ENCODE data around the gene TNFRSF13B. TPM values are rescaled to one million over a fixed set of nuclear protein-coding genes. Genes with fewer than 3 reads are reported as not detected.

TNFRSF13B gene
- total RNA-seq, 3 donors from 2014 or later: 0.38 to 1.4 (median 0.98) TPM

DNA sequence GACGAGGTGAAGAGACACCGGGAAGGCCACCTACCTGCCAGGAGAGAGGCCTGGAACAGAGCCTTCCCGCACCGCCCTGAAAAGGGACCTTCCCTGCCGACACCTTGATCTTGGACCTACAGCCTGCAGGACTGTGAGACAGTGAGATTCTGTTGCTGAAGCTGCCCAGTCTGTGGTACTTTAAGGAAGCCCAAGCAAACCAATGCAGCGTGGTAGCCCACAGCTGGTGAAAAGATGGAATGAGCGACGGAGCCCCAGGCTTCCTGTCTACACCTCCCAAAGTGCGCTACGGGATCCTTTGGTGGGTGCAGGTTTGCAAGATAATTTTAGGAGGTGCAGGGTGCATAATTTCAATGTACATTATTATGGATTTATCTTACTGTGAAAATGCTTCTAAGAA lies 33.9 kb downstream of the TNFRSF13B start:
- Histone ChIP-seq H3K4me3 (no peak overlapping the region), H3K36me3 (ENCODE audit: low read depth) (no peaks in the 10 kb centered on the region), H3K9me3 (no peaks in the 10 kb centered on the region), H3K4me1 (ENCODE audit: low read depth) (no peaks in the 10 kb centered on the region)
- ATAC-seq (no peak), DNase-seq (no peak)
- intact Hi-C loops (cut with DNase I, micrococcal nuclease): no loop called here
- TF ChIP-seq, protein P1, sequence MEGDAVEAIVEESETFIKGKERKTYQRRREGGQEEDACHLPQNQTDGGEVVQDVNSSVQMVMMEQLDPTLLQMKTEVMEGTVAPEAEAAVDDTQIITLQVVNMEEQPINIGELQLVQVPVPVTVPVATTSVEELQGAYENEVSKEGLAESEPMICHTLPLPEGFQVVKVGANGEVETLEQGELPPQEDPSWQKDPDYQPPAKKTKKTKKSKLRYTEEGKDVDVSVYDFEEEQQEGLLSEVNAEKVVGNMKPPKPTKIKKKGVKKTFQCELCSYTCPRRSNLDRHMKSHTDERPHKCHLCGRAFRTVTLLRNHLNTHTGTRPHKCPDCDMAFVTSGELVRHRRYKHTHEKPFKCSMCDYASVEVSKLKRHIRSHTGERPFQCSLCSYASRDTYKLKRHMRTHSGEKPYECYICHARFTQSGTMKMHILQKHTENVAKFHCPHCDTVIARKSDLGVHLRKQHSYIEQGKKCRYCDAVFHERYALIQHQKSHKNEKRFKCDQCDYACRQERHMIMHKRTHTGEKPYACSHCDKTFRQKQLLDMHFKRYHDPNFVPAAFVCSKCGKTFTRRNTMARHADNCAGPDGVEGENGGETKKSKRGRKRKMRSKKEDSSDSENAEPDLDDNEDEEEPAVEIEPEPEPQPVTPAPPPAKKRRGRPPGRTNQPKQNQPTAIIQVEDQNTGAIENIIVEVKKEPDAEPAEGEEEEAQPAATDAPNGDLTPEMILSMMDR (IDR thresholded peaks at IDR 0.05): no peak

DNA sequence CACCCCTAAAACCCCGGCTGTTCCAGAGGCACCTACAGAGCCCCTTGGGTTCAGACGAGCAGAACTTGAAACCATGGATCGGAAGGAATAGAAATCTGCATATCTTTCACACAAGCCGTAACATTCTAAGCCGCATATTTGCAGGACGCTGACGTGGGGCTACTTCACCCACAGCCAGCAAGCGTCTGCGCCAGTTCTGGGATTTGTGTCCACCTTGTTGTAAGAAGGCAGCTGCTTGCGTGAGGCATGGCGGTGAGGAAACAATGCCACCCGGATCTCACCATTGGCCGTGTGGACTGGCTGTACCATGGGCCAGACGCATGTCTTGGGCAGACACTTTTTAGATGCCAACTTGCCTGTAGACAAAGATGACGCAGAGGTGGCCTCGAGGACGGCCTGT lies 34.5 kb downstream of the TNFRSF13B start:
- no peaks in the 10 kb centered on the region for H3K9me3 ChIP-seq
- intact Hi-C loops (cut with DNase I, micrococcal nuclease): no loop called here
- H3K4me1 ChIP-seq (ENCODE audit: low read depth): no peaks in the 10 kb centered on the region
- no peaks in the 10 kb centered on the region for H3K36me3 ChIP-seq (ENCODE audit: low read depth)
- DNase-seq (no peak), ATAC-seq (no peak)
- no peak overlapping the region for H3K4me3 ChIP-seq
- TF ChIP-seq, protein P1 (IDR thresholded peaks at IDR 0.05): no peak

DNA sequence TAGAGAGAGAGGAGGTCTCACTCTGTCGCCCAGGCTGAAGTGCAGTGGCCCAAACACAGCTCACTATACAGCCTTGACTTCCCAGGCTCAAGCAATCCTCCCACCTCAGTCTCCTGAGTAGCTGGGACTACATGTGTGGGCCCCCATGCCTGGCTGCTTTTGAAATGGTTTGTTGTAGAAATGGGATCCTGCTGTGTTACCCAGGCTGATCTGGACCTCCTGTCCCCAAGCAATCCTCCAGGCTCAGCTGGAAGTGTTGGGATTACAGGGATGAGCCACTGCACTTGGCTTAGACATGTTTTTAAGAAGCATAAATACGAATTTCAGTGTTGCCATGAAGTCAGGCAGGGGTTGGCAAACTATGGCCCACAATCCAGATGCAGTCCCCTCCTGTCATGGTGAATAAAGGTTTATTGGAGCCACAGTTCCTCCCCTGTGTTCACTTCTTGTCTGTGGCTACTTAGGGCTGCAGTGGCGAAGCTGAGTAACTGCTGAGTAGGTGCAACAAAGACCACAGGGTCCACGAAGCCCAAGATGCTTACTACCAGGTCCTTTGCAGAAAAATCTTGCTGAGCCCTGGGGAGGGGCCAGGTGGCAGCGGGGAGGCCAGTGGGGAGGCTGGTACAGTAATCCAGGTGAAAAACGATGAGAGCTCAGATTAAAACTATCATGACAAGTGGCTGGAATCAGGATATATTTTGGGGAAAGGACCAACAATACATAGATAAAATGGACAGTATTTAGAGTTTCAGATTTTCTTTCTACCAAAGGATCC lies 35.2 kb downstream of the TNFRSF13B start:
- DNase-seq (no peak), ATAC-seq (no peak)
- Histone ChIP-seq H3K9me3 (no peaks in the 10 kb centered on the region), H3K36me3 (ENCODE audit: low read depth) (no peaks in the 10 kb centered on the region), H3K4me1 (ENCODE audit: low read depth) (no peaks in the 10 kb centered on the region), H3K4me3 (no peak overlapping the region)
- intact Hi-C loops (cut with DNase I, micrococcal nuclease): no loop called here
- TF ChIP-seq, protein P1 (IDR thresholded peaks at IDR 0.05): no peak

DNA sequence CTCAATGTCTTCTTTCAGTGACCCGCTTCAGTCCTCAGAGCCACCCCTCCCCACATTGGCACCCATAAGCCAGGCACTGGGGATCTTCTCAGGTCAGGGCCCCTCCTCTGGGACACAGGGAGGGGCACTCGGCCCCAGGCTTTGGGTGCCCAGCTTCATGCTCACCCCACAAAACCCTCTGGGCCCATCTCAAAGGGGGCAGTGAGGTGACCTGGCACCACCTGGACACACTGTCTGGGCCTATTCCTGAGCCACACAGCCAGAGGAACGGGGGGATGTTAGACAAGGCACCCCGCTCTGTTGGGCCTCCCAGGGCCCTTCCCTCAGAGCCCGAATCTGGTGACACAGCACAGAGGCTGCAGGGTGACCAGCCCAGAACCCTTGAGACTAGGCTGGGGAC lies 36.1 kb downstream of the TNFRSF13B start:
- DNase-seq (no peak), ATAC-seq (no peak)
- H3K4me1 ChIP-seq (ENCODE audit: low read depth): no peaks in the 10 kb centered on the region

DNA sequence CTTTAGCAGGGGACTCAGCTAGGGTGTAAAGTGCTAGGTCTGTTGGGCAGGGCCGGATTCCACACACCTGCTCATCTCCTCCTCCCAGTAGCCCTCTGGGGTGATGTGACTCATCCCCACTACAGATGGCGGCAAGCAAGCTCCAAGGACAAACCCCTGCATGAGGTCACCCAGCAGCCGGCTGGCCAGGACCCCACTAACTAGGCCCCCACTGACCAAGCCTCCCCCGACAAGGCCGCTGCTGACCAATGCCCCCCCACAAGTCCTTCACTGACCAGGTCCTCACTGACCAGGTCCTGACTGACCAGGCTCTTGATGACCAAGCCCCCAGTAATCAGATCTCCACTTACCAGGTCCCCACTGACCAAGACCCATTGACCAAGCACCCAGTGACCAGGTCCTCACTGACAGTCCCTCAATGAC lies 36.7 kb downstream of the TNFRSF13B start:
- ATAC-seq (no peak), DNase-seq (no peak)
- Histone ChIP-seq H3K36me3 (ENCODE audit: low read depth) (no peaks in the 10 kb centered on the region), H3K4me1 (ENCODE audit: low read depth) (no peaks in the 10 kb centered on the region), H3K4me3 (no peak overlapping the region), H3K9me3 (no peaks in the 10 kb centered on the region)
- intact Hi-C loops (cut with DNase I, micrococcal nuclease): no loop called here
- TF ChIP-seq, protein P1 (IDR thresholded peaks at IDR 0.05): no peak

More for the DNA sequence above, 36.1 kb downstream of the TNFRSF13B start:
- TF ChIP-seq, protein P1 (IDR thresholded peaks at IDR 0.05): no peak
- Histone ChIP-seq H3K4me3 (no peak overlapping the region), H3K9me3 (no peaks in the 10 kb centered on the region), H3K36me3 (ENCODE audit: low read depth) (no peaks in the 10 kb centered on the region)
- intact Hi-C loops (cut with DNase I, micrococcal nuclease): no loop called here

All from mucosa of descending colon (tissue), 3 donors.